Measurements from ENCODE around the gene NISCH. TPM values are rescaled to one million over a fixed set of nuclear protein-coding genes. Genes with fewer than 3 reads are reported as not detected.

Gene NISCH
- total and polyA plus RNA-seq, 2 donors (not counting 1 experiment from before 2014, with no cell fraction given), result 130 to 169 TPM

GRCh38 chr3:52472239-52473000, 17.0 kb downstream of the NISCH start:
- Histone ChIP-seq H3K79me2 (ENCODE audit: control insufficient read depth, insufficient read depth, low read length) (peaks cover 6% of the 10 kb centered on the region), H3K4me2 (replicated peaks; ENCODE audit: low read depth, low read length, poor library complexity, severe bottlenecking) (no peak overlapping the region), H3K9me3 (ENCODE audit: control extremely low read depth in 1 of 3, control insufficient read depth in 2 of 3, insufficient read depth in 1 of 3, low read length in 2 of 3) (no peaks in the 10 kb centered on the region), H3K36me3 (replicated peaks in 1 of 2; ENCODE audit: control extremely low read depth in 1 of 2, control insufficient read depth in 1 of 2, extremely low read depth in 1 of 2, insufficient read depth in 2 of 2, low read length in 1 of 2) (peaks cover 3 to 52% of the 10 kb centered on the region in 2 experiments), H3K4me1 (ENCODE audit: control insufficient read depth in 2 of 2, insufficient read depth in 2 of 2, low read length in 2 of 2) (no peaks in the 10 kb centered on the region), H3K9ac (ENCODE audit: low read length) (no peak overlapping the region), H2AFZ (ENCODE audit: insufficient read depth, low read depth, low read length, poor library complexity, severe bottlenecking) (no peak overlapping the region), H4K20me1 (ENCODE audit: control insufficient read depth, insufficient read depth, low read length, poor library complexity, severe bottlenecking) (peaks cover 11% of the 10 kb centered on the region), H3K4me3 (ENCODE audit: control extremely low read depth in 1 of 5, extremely low read depth in 1 of 5, insufficient read depth in 1 of 5, low read depth in 2 of 5, low read length in 4 of 5) (no peak overlapping the region), H3K27ac (ENCODE audit: low read length in 2 of 2) (no peak overlapping the region), H3K27me3 (replicated peaks in 1 of 4; ENCODE audit: control extremely low read depth in 1 of 4, control insufficient read depth in 3 of 4, insufficient read depth in 4 of 4, low read length in 3 of 4) (no peaks in the 10 kb centered on the region)
- Mint-ChIP-seq H3K4me1 (no peaks in the 10 kb centered on the region), H3K27me3 (no peaks in the 10 kb centered on the region), H3K27ac (no peak overlapping the region), H3K4me3 (no peak overlapping the region), H3K9me3 (ENCODE audit: insufficient read depth) (no peaks in the 10 kb centered on the region)
- DNase-seq (no peak), ATAC-seq (ENCODE audit: low read depth) (no peak)
- WGBS (ENCODE audit: insufficient coverage), result 84% methylated on average over 13 of the region's 14 CpGs
- no peak for TF ChIP-seq CTCF (IDR thresholded peaks at IDR 0.05)
- no peak for TF ChIP-seq EZH2 (IDR thresholded peaks at IDR 0.05; ENCODE audit: borderline replicate concordance, insufficient read depth, low read depth, low read length, poor library complexity, severe bottlenecking)
- ChIA-PET POLR2A (no interaction called here), CTCF (interaction anchor here (0.6 to 1.7 kb wide), 6 partner anchors 10 to 518 kb away, joined by 3 to 6 read pairs (median 4); partner anchors contain the start of gene UQCC5)
- intact Hi-C loops (cut with micrococcal nuclease), result no loop called here

GRCh38 chr3:52473026-52473425, 17.6 kb downstream of the NISCH start:
- no peak for TF ChIP-seq EZH2 (IDR thresholded peaks at IDR 0.05; ENCODE audit: borderline replicate concordance, insufficient read depth, low read depth, low read length, poor library complexity, severe bottlenecking)
- no peak for TF ChIP-seq CTCF (IDR thresholded peaks at IDR 0.05)

More at GRCh38 chr3:52473026-52473425, 17.6 kb downstream of the NISCH start:
- intact Hi-C loops (cut with micrococcal nuclease), result no loop called here
- no peak overlapping the region for H3K27ac ChIP-seq (ENCODE audit: low read length in 2 of 2)
- DNase-seq (no peak), ATAC-seq (ENCODE audit: low read depth) (no peak)
- Mint-ChIP-seq H3K27me3 (no peaks in the 10 kb centered on the region), H3K9me3 (ENCODE audit: insufficient read depth) (no peaks in the 10 kb centered on the region), H3K4me1 (no peaks in the 10 kb centered on the region), H3K4me3 (no peak overlapping the region), H3K27ac (no peak overlapping the region)
- H3K79me2 ChIP-seq (ENCODE audit: control insufficient read depth, insufficient read depth, low read length), result peaks cover 3% of the 10 kb centered on the region
- ChIA-PET CTCF (interaction anchor here (1.3 to 1.7 kb wide), 3 partner anchors 11 to 63 kb away, joined by 4 to 6 read pairs (median 4); partner anchors contain the start of gene UQCC5), POLR2A (no interaction called here)
- H4K20me1 ChIP-seq (ENCODE audit: control insufficient read depth, insufficient read depth, low read length, poor library complexity, severe bottlenecking), result peaks cover 6% of the 10 kb centered on the region
- no peak overlapping the region for H3K9ac ChIP-seq (ENCODE audit: low read length)
- peaks cover 2 to 59% of the 10 kb centered on the region in 2 experiments for H3K36me3 ChIP-seq (replicated peaks in 1 of 2; ENCODE audit: control extremely low read depth in 1 of 2, control insufficient read depth in 1 of 2, extremely low read depth in 1 of 2, insufficient read depth in 2 of 2, low read length in 1 of 2)
- no peaks in the 10 kb centered on the region for H3K9me3 ChIP-seq (ENCODE audit: control extremely low read depth in 1 of 3, control insufficient read depth in 2 of 3, insufficient read depth in 1 of 3, low read length in 2 of 3)
- no peaks in the 10 kb centered on the region for H3K4me1 ChIP-seq (ENCODE audit: control insufficient read depth in 2 of 2, insufficient read depth in 2 of 2, low read length in 2 of 2)
- no peak overlapping the region for H3K4me2 ChIP-seq (replicated peaks; ENCODE audit: low read depth, low read length, poor library complexity, severe bottlenecking)
- H2AFZ ChIP-seq (ENCODE audit: insufficient read depth, low read depth, low read length, poor library complexity, severe bottlenecking), result no peak overlapping the region
- H3K4me3 ChIP-seq (ENCODE audit: control extremely low read depth in 1 of 5, extremely low read depth in 1 of 5, insufficient read depth in 1 of 5, low read depth in 2 of 5, low read length in 4 of 5), result no peak overlapping the region
- no peaks in the 10 kb centered on the region for H3K27me3 ChIP-seq (replicated peaks in 1 of 4; ENCODE audit: control extremely low read depth in 1 of 4, control insufficient read depth in 3 of 4, insufficient read depth in 4 of 4, low read length in 3 of 4)
- 100% methylated on average over 2 of the region's 5 CpGs for WGBS (ENCODE audit: insufficient coverage)
